Fibroblast of peridontal ligament (primary cell): ENCODE measurements around the gene GABPB1.

Source experiments
- DNase-seq: peaks from one replicate; pipeline ENCODE4 v3.0.0-alpha.2; 2010; ENCODE audit errors: extremely low read depth

GABPB1 gene

DNA sequence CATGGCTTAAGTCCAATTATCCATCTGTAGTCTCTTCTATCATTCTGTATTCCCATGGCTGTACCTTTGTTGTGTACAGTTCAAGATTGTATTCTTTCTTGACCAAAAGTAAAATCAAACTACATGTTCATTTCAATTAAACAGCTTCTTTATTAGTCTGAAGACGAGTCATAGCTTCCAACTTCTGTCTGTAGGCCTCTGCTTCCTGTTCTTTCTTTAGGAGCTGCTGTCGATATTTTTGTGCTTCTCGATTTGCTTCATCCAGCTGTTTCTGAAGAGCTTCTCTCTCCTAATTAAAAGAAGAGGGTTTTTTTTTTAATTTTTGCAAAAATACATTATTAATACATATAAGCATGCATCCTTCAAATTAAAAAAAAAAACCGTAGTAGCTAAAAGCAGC is 76.5 kb downstream of the GABPB1 start:
- peak; percentile 17 for DNase-seq

- no peak for DNase-seq
These were observed 77.6 kb downstream of the GABPB1 start for GRCh38 chr15:50277370-50277769.

GRCh38 chr15:50275908-50276307 is 79.1 kb downstream of the GABPB1 start:
- no peak for DNase-seq

GRCh38 chr15:50275091-50275490 is 79.9 kb downstream of the GABPB1 start:
- DNase-seq = no peak

DNA sequence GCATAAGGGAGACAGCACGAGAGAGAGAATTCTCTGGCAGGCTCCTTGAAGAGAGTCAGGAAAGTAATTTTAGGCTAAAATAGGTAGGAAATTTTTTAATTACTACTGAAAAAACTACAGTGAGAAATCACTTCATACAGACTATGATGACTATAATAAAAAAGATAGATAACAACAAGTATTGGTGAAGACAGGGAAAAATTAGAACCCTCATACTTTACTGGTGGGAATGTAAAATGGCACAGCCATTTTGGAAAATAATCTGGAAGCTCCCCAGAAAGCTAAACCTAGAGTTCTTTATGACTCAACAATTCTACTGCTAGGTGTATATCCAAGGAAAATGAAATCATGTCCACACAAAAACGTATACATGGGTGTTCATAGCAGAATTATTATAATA is 87.4 kb downstream of the GABPB1 start:
- DNase-seq = no peak

DNA sequence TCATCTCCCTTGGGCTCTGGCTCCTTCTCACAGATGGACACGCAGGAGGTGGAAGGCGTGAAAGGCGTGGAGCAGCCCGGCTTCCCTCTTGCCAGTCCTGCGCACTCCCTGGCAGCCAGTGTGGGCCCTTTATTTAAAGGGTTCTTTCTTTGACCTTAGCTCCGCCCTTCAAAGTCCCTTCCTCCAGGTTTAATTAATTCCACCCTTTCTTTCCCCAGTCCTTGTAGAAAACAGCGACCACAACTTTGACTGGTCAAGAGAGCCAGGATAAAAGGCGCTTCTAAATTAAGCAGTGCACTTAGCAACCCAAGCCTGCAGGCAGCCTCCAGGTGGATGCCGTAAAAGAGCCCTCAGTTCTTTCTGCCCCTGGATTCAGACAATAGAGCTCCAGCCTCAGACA is 89.4 kb downstream of the GABPB1 start, which contains the start of gene HDC:
TSS of gene HDC (minus strand) at position 107 of the 400 bp plus-strand sequence. CDS start at position 4, 103 bp downstream.
- no peak for DNase-seq

DNA sequence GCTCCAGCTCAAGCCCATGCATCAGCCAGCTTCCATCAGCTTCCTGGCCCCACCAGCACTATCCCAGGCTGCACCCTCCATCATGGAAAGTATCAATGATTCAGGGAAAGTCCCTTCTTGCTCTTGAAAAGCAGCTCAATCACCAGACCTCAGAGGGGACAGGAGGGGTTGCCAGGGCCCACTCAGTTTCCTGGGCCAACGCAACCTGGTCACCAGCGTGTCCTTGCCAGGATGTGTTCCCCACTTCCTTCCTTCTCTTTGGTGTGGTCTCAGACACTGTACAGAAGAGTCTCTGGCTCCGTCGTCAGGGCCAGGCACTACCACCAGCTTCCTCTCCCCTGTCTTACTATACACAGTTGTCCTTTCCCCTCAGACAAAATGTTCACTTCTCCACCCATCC is 92.5 kb downstream of the GABPB1 start:
- DNase-seq = no peak

DNA sequence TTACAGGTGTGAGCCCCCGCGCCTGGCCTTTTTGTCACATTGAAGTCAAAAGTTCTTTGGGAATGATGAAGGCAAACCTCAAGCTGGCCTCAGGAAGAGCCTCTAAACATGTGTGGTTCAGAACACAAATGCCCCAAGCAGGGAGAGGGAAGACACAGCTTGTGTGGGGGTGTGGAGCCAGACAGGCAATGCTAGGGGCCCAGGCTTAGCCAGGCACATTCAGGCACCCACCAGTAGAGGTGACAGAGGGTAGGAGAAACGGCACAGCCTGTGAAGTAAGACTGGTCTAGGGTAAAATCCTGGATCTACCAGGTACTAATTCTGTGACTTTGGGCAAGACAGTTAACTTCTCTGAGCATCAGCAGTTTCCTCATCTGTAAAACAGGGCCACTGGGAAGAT is 93.0 kb downstream of the GABPB1 start:
- DNase-seq = no peak

DNA sequence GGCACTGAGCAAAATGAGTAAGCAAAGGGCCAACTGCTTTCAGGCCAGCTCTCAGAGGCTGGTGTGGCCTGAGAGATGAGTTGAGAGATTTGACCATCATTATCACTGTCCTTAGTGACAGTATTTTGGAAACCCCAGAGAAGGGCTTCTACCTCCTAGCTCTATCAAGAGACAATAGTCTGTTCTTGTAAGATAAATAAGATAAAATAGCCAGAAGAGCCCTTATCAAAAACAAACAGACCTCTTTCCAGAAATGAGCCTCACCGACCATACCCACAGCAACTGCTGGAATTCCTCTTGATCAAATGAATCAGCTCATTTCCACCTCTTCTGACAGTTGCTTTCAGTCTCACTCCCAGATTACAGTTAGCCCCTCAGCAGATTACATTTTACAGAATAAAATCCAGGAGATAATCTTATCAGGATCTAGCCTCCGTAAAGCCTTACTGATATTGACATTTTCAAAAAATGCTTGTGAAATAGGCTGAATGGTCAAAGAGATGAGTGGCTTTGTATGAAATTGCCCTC is 94.0 kb downstream of the GABPB1 start:
- no peak for DNase-seq

GRCh38 chr15:50259276-50259675 is 95.7 kb downstream of the GABPB1 start:
- DNase-seq = no peak

GRCh38 chr15:50257924-50258323 is 97.1 kb downstream of the GABPB1 start:
- no peak for DNase-seq

- no peak for DNase-seq
These were observed 97.7 kb downstream of the GABPB1 start for GRCh38 chr15:50257332-50257731.

DNA sequence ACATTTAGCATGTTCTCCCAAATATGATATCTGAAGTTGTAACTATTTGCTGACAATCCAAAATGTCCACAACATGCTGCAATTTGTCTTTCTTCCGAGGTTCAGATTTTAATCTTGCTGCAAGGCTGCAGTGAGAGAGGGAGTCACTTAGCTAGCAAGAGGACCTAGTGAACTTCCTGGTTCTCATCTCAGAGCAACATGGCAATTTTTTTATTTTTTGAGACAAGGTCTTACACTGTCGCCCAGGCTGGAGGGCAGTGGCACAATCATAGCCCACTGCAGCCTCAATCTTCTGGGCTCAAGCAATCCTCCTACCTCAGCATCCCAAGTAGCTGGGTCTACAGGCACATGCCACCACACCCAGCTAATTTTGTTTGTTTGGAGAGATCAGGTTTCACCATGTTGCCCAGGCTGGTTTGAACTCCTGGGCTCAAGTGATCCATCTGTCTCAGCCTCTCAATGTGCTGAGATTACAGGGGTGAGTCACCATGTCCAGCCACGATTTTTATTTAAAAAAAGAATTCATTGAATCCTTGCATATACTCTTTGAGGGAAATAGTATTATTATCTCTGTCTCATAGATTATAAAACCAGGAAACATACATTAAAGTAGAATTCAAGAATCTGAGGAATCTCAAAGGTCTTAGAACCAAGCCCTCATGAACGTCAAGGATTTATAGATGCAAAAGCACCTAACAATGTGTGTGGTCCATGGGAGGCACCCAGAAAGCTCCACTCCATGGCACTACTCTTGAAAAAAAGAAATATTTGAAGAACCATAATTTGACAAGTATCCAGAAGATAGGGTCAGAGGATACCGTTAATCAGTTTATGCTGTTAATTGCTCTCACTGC is 98.6 kb downstream of the GABPB1 start:
- DNase-seq = peak; percentile 71

DNA sequence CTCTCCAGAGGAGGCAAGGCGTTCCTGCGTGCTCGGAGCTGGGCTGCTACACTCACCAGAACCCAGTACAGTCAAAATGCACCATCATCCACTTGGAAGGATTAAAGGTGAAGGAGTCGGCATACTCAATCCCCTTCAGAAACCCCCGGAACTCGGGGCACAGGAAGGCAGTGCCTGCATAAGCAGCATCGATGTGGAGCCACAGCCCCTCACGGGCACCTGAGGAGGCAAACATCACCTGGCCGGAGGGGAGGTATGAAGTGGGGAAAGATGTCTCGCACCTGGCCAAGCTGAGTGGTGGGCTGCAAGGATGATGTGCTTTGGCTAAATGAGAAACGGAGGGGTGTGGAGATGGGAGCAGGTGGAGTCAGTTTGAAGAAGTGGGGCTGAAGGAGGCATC is 102.4 kb downstream of the GABPB1 start:
- DNase-seq = no peak

DNA sequence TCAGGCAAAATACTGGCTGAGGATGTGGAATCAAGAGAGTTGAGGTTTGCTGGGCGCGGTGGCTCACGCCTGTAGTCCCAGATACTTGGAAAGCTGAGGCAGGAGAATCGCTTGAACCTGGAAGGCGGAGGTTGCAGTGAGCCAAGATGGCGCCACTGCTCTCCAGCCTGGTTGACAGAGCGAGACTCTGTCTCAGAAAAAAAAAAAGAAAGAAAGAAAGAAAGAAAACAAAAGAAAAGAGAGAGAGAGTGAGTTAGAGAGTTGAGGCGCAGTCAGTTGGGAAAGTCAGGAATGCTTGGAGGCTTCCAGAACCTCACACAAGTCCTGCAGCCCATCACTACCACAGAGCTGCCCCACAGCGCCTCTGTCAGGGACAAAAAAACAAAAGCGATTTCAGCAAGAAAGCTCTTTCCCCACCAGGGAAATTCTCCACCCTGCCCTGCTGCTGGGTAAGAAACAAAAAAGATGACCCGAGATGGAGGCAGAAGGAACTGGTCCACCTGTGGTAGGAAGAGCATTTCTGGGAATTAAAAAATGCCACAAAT is 103.3 kb downstream of the GABPB1 start:
- peak; percentile 21 for DNase-seq

DNA sequence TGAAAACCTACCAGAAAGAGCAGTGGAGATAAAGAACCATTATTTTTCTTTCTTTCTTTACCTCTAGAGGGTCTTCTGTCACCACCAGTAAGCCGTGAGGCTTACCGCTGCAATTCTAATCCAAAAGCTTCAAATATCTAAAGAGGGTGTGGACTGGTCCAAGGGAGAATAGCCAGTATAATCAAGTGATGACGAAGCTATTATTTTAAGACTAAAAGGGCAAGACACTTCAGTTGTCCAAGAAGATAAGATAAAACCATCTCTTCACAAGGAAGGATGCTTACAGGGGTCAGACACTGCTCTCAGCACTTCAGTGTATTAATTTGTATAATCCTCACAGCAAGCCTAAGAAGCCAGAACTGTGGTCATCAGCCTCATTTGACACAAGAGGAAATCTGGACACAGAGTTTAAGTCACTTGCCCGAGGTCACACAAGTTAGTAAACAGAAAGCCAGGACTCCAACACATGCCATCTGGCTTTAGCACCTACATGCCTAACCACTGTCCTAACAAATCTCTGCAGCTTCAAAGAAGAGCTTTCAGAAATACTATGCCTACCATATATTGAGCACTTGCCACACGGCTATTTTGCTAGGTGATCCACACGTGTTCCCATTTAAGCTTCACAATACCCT is 104.1 kb downstream of the GABPB1 start:
- DNase-seq = no peak

DNA sequence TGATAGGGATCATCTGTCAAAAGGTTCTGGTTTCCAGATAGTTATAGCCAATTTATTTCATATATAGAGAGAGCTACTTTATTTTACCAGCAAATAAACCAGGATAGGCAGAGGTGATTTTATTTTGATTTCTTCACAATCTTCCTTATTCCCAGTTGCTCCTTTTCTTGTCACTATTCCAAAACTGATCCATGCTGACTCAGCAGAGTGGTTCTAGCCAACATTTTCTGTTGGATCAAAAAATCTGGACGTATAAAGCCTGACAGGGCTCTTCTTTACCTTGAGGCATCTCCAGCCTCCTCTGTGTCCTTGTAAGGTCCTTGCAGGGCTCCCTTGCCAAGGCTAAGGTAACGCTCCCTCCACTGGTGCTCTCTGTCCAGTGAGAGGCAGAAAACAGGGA is 105.3 kb downstream of the GABPB1 start:
- DNase-seq = no peak

- no peak for DNase-seq
These were observed 105.9 kb downstream of the GABPB1 start for GRCh38 chr15:50248994-50249582.

- no peak for DNase-seq
These were observed 107.0 kb downstream of the GABPB1 start for GRCh38 chr15:50247819-50248655.

GRCh38 chr15:50246631-50247030 is 108.4 kb downstream of the GABPB1 start:
- DNase-seq = no peak

GRCh38 chr15:50244959-50245624 is 109.9 kb downstream of the GABPB1 start:
- DNase-seq = no peak
